ENCODE results near the gene COX20. TPM values are rescaled to one million over a fixed set of nuclear protein-coding genes. Genes with fewer than 3 reads are reported as not detected.

The COX20 gene
- total and polyA plus RNA-seq, 2 donors (not counting 3 experiments of a cell fraction or from before 2014, with no cell fraction given): 17.1 to 30.2 TPM

DNA sequence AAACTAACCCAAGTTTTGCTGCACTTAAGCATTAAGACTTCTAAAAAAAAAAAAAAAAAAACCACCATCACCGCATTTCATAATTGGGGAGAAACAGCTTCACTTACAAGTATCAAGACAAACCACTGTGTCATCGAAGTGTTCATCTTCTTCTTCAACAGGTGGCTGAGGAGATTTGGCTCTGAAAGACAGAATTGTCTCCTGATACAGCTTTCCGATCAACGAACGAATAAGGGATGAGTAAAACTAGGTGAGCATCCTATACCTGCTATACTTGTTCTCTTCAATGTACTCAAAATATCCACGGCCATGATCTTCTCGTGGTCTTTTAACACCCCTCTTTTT, 26.9 kb downstream of the COX20 start:
- Histone ChIP-seq H2AFZ (ENCODE audit: low read depth, low read length) (no peak overlapping the region), H3K4me2 (ENCODE audit: insufficient read depth, low read length) (peak overlapping the region; percentile 94), H3K27ac (ENCODE audit: insufficient read depth, low read depth, low read length) (peak overlapping the region; percentile 81), H3K9ac (replicated peaks; ENCODE audit: extremely low read depth, insufficient read depth, low read length) (peak overlapping the region; percentile 92), H3K4me3 (replicated peaks in 1 of 3; ENCODE audit: insufficient read depth in 1 of 3, low read depth in 1 of 3, low read length in 3 of 3) (peak overlapping the region; percentile 86 to 97 (median 96)), H4K20me1 (replicated peaks; ENCODE audit: control insufficient read depth, extremely low read depth, insufficient read depth, low read length) (peaks cover 27% of the 10 kb centered on the region), H3K27me3 (ENCODE audit: control insufficient read depth in 2 of 2, insufficient read depth in 2 of 2, low read length in 2 of 2) (no peaks in the 10 kb centered on the region), H3K36me3 (ENCODE audit: control insufficient read depth in 2 of 2, extremely low read depth in 1 of 2, insufficient read depth in 2 of 2, low read length in 2 of 2) (peaks cover 7 to 37% of the 10 kb centered on the region in 2 experiments), H3K4me1 (ENCODE audit: control insufficient read depth, extremely low read depth, insufficient read depth, low read length) (peaks cover 30% of the 10 kb centered on the region), H3K79me2 (ENCODE audit: control insufficient read depth, insufficient read depth, low read length) (peaks cover 67% of the 10 kb centered on the region), H3K9me3 (replicated peaks; ENCODE audit: control insufficient read depth, insufficient read depth, low read length) (no peaks in the 10 kb centered on the region), H3K9me1 (replicated peaks; ENCODE audit: control insufficient read depth, extremely low read depth, insufficient read depth, low read length) (no peaks in the 10 kb centered on the region)
- CTCF ChIA-PET: interaction anchor here (0.6 to 6.6 kb wide), 7 partner anchors 12 to 180 kb away, joined by 4 to 104 read pairs (median 15); partner anchors contain the start of gene COX20
- TF ChIP-seq MYC (IDR thresholded peaks at IDR 0.05; ENCODE audit: low read depth, low read length): no peak
- intact Hi-C loops (cut with micrococcal nuclease): loop anchor here (1.0 kb wide), 1 partner anchor 8 kb away; no protein-coding TSS in a partner anchor
- no peak for FAIRE-seq
- TSS peak; percentile 20 for BruUV-seq (replicated peaks)
- dilution Hi-C loops (cut with MboI; ENCODE audit: extremely low pct_ligation_motif_present, low sequenced_read_pairs): no loop called here
- DNase-seq (ENCODE audit: low read depth, low spot score): no peak
- POLR2A ChIA-PET: interaction anchor here (0.6 to 4.0 kb wide), 4 partner anchors 26 to 184 kb away, joined by 3 to 26 read pairs (median 11); partner anchors contain the start of gene COX20

DNA sequence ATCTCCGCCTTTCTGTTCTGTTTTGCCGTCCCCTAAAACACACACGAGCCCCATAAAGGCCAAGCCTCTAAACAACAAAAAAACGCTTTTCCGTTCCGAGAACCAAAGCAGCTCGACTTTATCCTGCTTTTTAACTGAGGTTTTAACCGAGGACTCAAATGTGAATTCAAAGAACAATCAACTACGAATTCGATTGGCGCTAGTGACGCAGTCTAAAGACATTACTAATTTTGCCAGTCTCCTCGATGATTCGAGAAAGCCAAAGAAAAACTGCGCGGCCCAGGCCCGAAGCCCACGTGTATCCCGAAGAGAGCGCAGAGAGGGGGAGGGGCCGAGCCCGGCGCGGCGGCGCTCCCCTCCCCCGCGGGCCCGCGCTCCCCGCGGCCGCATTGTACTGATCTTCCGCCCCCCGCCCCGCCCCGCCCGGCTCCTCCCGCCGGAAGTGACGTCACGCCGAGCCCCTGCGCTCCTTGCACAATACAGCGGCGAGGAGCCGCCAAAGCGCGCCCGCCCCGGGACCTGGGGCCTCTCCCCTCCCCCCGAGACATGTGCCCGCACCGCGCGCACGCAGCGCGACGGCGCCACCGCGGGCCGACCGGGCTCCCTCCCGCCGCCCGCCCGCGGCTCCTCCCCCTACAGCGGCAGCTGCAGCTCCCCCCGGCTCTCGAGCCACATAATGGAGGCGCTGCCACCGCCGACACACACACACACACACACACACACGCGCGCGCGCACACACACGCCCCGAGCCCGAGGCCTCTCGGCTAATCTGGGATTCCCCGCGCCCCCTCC, 27.4 kb downstream of the COX20 start:
- Histone ChIP-seq H4K20me1 (replicated peaks; ENCODE audit: control insufficient read depth, extremely low read depth, insufficient read depth, low read length) (peaks cover 23% of the 10 kb centered on the region), H3K4me2 (ENCODE audit: insufficient read depth, low read length) (peak overlapping the region; percentile 94), H3K79me2 (ENCODE audit: control insufficient read depth, insufficient read depth, low read length) (peaks cover 62% of the 10 kb centered on the region), H3K9ac (replicated peaks; ENCODE audit: extremely low read depth, insufficient read depth, low read length) (peak overlapping the region; percentile 98), H3K9me1 (replicated peaks; ENCODE audit: control insufficient read depth, extremely low read depth, insufficient read depth, low read length) (no peaks in the 10 kb centered on the region), H3K4me1 (ENCODE audit: control insufficient read depth, extremely low read depth, insufficient read depth, low read length) (peaks cover 30% of the 10 kb centered on the region), H3K36me3 (ENCODE audit: control insufficient read depth in 2 of 2, extremely low read depth in 1 of 2, insufficient read depth in 2 of 2, low read length in 2 of 2) (peaks cover 6 to 32% of the 10 kb centered on the region in 2 experiments), H3K9me3 (replicated peaks; ENCODE audit: control insufficient read depth, insufficient read depth, low read length) (no peaks in the 10 kb centered on the region), H3K4me3 (replicated peaks in 1 of 3; ENCODE audit: insufficient read depth in 1 of 3, low read depth in 1 of 3, low read length in 3 of 3) (peak overlapping the region; percentile 94 to 97 (median 96)), H3K27me3 (ENCODE audit: control insufficient read depth in 2 of 2, insufficient read depth in 2 of 2, low read length in 2 of 2) (no peaks in the 10 kb centered on the region), H3K27ac (ENCODE audit: insufficient read depth, low read depth, low read length) (peak overlapping the region; percentile 89), H2AFZ (ENCODE audit: low read depth, low read length) (no peak overlapping the region)
- DNase-seq (ENCODE audit: low read depth, low spot score) (peak; percentile 93), FAIRE-seq (peak; percentile 40)
- intact Hi-C loops (cut with micrococcal nuclease): loop anchor here (1.0 kb wide), 1 partner anchor 9 kb away; no protein-coding TSS in a partner anchor
- dilution Hi-C loops (cut with MboI; ENCODE audit: extremely low pct_ligation_motif_present, low sequenced_read_pairs): no loop called here
- TF ChIP-seq, protein P1, sequence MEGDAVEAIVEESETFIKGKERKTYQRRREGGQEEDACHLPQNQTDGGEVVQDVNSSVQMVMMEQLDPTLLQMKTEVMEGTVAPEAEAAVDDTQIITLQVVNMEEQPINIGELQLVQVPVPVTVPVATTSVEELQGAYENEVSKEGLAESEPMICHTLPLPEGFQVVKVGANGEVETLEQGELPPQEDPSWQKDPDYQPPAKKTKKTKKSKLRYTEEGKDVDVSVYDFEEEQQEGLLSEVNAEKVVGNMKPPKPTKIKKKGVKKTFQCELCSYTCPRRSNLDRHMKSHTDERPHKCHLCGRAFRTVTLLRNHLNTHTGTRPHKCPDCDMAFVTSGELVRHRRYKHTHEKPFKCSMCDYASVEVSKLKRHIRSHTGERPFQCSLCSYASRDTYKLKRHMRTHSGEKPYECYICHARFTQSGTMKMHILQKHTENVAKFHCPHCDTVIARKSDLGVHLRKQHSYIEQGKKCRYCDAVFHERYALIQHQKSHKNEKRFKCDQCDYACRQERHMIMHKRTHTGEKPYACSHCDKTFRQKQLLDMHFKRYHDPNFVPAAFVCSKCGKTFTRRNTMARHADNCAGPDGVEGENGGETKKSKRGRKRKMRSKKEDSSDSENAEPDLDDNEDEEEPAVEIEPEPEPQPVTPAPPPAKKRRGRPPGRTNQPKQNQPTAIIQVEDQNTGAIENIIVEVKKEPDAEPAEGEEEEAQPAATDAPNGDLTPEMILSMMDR (IDR thresholded peaks at IDR 0.05; ENCODE audit: extremely low read depth in 1 of 2, insufficient read depth in 1 of 2, low read depth in 1 of 2, low read length in 2 of 2): no peak
- TF ChIP-seq FOS (IDR thresholded peaks at IDR 0.05; ENCODE audit: borderline replicate concordance, insufficient read depth, low read length) (no peak), EZH2 (IDR thresholded peaks at IDR 0.05; ENCODE audit: borderline replicate concordance, low read depth, low read length, severe bottlenecking) (no peak), POLR2A (IDR thresholded peaks at IDR 0.05; ENCODE audit: low read depth, low read length) (peak; percentile 79), JUN (IDR thresholded peaks at IDR 0.05; ENCODE audit: borderline replicate concordance, insufficient read depth, insufficient read length, low read depth) (no peak), POLR2AphosphoS5 (IDR thresholded peaks at IDR 0.05; ENCODE audit: insufficient read depth, low read depth, low read length) (peak; percentile 95), GATA2 (IDR thresholded peaks at IDR 0.05; ENCODE audit: insufficient read depth, insufficient read length, low read depth, low read length) (no peak), MYC (IDR thresholded peaks at IDR 0.05; ENCODE audit: low read depth, low read length) (peak; percentile 54)
- TF ChIP-seq, protein P2, sequence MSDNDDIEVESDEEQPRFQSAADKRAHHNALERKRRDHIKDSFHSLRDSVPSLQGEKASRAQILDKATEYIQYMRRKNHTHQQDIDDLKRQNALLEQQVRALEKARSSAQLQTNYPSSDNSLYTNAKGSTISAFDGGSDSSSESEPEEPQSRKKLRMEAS (IDR thresholded peaks at IDR 0.05; ENCODE audit: insufficient read depth, insufficient read length): peak; percentile 67
- CTCF ChIA-PET: interaction anchor here (0.6 to 6.6 kb wide), 6 partner anchors 27 to 180 kb away, joined by 4 to 104 read pairs (median 16); partner anchors contain the start of gene COX20
- POLR2A ChIA-PET: interaction anchor here (0.6 to 4.0 kb wide), 7 partner anchors 27 to 180 kb away, joined by 3 to 26 read pairs (median 4); partner anchors contain the start of gene COX20
- BruUV-seq (replicated peaks): no TSS peak
